Ovary (tissue), 3 donors: ENCODE results near the gene SCN5A.

ENCODE experiments used
- CTCF ChIP-seq, 3 donors: fragments of 450-650 bp in 2 of 3; fragments of 200-600 bp in 1 of 3; IDR thresholded peaks; one replicate each; pipeline versions ENCODE4 v1.5.1 to v1.8.0; 2016 to 2022; ENCODE audit warnings: antibody characterized with exemption in 3 of 3, mild to moderate bottlenecking in 1 of 3
- POLR2A ChIP-seq: fragments of 450-650 bp; IDR thresholded peaks from one replicate; pipeline ENCODE4 v1.6.1; 2017; ENCODE audit warnings: antibody characterized with exemption, mild to moderate bottlenecking, moderate library complexity
- donor health status: DM: no; HTN: no; CAD: no.

GRCh38 chr3:38610934-38611333 is 38.6 kb downstream of the SCN5A start:
- TF ChIP-seq CTCF (IDR thresholded peaks at IDR 0.05) = no peak
- no peak for TF ChIP-seq POLR2A
